Measurements from ENCODE around the gene MESD.

- no peak for TF ChIP-seq POLR2A (IDR thresholded peaks at IDR 0.05; ENCODE audit: low read depth, low read length)
- TF ChIP-seq CTCF (conservative IDR thresholded peaks at IDR 0.05; ENCODE audit: low read depth, low read length), result no peak
- no peak for TF ChIP-seq MXI1 (IDR thresholded peaks at IDR 0.05; ENCODE audit: borderline replicate concordance, low read depth, low read length)
- TF ChIP-seq RFX5 (IDR thresholded peaks at IDR 0.05; ENCODE audit: low read depth, low read length), result no peak
- TF ChIP-seq CEBPB (IDR thresholded peaks at IDR 0.05; ENCODE audit: low read depth, low read length), result no peak
Measured at GRCh38 chr15:81025721-81026370, 36.2 kb upstream of the MESD start.

Data from IMR-90 (cell line).